Kidney glomerular epithelial cell (primary cell): ENCODE data around the gene RBBP7.

Source experiments
- DNase-seq: peaks from one replicate; lab custom pipeline; 2025; lab: John Stamatoyannopoulos, UW

Gene RBBP7

DNA sequence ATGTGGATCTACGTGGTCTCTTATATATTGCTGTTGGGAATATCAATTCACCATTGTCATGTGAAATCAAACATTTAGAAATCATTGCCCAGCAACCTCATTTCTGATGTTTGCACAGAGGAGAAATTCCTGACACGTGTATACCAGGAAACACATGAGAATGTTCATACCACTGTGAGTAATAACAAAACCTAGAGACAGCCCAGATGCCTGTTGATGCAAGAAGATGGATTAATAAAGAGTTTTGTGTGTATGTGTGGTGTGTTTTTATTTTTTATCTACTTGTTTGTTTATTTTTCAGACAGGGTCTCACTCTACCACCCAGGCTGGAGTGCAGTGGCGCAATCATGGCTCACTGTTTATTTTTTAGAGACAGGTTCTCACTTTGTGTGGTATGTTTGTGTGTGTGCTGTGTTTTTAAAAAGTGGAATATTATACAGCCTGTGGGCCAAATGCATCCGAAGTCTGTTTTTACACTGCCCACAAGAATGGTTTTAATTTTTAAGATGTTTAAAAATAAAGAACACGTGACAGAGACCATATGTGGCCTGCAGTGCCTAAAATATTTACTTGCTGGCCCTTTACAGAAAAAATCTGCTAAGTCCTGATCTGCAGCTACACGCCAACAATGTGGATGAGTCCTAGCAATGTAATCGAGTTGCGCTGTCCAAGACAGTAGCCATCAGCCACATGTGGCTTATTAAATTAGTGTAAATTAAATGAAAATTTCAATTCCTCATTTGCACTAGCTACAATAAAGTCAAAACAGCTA lies 44.7 kb downstream of the RBBP7 start:
- DNase-seq, result no peak

DNA sequence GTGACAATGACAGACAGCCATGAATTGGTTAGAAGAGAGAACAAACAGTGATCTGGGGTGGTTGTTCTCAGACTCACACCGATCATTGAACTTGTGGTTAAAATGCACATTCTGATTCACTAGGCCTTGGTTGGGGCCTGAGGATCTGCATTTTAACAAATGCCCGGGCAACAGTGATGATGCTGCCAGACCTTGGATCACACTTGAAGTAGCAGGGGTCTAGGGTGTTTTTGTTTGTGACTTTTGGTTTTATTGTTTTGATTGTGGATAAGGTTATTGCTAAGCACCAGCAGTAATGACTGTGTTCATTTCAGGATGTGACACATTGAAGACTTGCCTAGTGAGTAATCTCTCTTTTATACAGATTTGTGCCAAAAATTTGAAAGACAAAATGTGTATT lies 47.4 kb downstream of the RBBP7 start:
- DNase-seq, result no peak

DNA sequence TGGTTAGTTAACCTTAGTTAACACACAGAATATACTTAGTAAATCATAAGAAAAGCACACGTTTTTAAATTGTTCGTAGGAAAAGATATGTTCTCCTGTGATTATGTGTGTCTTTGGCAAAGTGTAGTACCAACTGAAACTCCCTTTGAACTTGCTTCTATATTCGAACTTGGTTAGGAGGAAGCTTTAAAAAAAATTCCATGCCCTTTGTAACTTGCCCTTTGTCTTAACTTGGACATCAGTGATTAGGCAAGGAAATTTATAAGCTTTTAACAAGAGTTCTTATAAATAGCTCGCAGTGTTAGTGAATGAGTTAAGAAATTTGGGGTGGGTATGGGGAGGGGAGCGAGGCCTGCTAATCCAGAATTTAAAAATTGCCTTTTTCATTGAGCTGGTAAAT lies 50.5 kb downstream of the RBBP7 start:
- no peak for DNase-seq

DNA sequence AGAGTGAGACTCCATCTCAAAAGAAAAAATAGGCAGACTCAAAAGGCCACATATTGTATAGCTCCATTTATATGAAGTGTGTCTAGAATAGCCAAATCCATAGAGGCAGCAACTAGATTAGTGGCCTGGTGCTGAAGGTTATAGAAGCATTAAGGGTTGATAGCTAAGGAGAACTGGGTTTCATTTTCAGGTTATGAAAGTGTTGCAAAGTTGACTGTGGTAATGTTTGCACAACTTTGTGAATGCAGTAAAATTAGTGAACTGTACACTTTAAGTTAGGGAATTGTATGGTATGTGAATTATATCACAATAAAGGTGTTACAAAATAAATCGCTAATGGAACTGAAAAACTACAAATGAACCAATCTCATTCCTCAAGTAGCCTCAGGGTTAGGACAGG lies 55.6 kb downstream of the RBBP7 start:
- DNase-seq, result no peak

DNA sequence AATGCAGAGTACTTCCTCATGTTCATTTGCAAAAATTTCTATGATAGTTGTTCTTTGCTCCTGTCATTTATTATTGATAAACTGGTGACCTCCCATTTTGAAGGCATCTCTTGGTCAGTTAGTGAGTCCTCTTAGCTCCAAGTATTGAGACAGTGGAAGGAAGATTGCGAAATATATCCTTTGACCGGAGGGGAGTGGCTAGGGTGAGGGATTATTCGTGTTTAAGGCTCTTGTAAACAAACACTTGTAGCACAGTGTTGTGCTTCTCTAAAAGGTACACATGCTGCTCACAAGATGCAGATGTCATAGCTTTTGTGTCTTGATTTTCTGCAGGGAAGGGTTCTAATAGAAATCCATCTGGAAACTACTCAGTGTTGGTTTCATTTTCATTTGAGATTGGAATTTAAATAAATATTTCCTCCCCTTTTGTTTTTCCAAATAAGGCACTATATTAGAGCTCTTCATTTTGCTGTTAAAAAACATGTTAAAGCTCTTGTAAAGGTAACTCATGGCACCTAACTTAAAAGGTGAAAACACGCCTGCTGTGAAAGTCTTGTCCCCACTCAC lies 62.1 kb downstream of the RBBP7 start:
- no peak for DNase-seq

DNA sequence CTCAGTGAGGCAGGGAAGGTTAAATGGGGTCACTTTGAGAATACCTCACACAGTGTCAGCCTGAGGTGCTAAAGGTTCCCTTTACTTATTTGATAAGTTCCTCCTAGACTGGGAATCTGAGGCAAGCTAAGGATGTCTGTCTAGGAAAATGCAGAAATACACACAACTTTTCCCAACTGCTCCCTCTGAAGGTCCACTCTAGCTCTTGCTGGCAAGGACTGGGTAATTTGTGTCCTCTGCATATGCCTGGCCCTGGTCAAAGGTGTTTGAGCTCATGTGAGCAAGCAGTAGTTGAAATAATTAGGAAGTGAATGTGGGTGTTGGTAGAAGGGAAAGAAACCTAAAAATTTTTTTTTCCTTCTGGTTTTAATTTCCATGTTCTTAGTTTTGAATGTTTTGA lies 62.6 kb downstream of the RBBP7 start:
- no peak for DNase-seq

DNA sequence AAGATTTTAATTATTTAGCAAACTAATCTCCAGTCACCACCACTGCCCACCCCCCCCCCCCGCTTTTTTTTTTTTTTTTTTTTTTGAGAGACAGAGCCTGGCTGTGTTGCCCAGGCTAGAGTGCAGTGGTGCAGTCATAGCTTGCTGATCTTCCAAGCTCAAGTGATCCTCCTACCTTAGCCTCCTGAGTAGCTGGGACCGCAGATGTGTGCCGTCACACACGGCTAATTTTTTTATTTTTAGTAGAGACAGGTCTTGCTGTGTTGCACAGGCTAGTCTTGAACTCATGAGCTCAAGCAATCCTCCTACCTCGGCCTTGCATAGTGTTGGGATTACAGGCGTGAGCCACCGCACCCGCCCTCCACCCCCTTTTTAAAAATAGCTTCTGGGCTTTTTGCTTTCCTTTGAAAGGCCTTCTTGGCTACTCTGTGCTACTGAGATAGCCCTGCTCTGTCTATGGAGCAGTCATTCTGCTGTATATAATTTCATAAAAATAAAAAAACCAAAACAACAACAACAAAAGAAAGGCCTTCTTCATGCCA lies 65.2 kb downstream of the RBBP7 start:
- no peak for DNase-seq

DNA sequence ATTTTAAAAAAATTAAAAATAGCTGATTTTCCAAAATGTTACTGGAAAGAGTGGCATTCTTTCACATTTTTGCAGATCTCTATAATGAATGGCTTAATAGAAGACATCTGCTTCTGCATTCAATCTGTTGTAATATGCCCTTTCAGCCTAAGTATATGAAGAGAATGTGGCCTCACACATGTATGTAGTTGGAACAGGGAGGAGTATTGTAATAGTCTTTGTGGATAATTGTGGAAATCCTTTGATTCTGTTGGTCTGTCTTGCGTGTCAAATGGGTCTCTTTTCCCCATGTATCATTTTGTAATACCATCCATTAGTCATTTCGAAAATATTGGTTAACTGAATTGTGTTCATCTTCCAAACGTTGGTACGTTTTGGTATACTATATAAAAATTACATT lies 72.3 kb downstream of the RBBP7 start:
- no peak for DNase-seq

DNA sequence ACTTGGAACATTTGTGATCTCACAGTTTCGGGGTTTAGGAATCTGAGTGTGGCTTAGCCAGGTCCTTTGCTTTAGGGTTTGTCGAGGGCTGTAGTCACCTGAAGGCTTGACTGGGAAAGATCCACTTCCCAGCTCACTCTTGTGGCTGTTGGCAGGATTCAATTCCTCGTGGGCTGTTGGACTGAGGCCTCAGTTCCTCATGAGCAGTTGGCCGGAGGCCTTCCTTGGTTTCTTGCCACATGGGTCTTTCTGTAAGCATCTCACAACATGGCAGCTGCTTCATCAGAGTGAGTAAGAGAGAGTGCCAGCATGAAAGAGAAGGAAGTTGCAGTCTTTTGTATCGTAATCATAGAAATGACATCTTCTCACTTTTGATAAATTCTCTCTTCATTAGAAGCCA lies 72.8 kb downstream of the RBBP7 start:
- no peak for DNase-seq

DNA sequence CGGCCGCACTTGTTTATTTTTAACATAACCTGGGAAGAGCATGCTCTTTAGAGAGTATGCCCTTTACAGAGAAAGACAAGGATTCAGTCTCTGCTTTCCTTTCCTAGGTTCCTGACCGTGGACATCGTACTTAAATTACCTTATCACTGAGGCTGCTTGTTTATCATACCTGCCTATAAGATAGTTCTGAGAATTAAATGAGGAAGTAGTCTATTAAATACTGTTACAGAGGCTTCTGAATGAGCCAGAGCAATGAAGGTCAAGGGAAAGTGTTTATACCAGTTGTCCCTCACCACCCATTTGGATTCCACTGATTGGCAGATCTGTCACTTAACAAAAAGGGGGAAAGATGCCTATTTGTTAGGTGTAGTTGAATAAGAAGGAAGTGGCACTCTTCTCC lies 73.9 kb downstream of the RBBP7 start:
- no peak for DNase-seq
